ENCODE measurements around the gene PHACTR4.

PHACTR4 gene

GRCh38 chr1:28328228-28328648 lies 41.3 kb upstream of the PHACTR4 start:
- Histone ChIP-seq H3K4me3 (ENCODE audit: low read depth, low read length) (peak overlapping the region; percentile 96), H3K27me3 (ENCODE audit: control insufficient read depth, insufficient read depth, low read length) (no peaks in the 10 kb centered on the region), H2AFZ (peak overlapping the region; percentile 93), H3K27ac (peak overlapping the region; percentile 88), H3K9ac (no peak overlapping the region), H3K9me3 (ENCODE audit: control insufficient read depth, low read length) (no peaks in the 10 kb centered on the region), H3K4me2 (ENCODE audit: low read length) (peak overlapping the region; percentile 74), H3K36me3 (ENCODE audit: control insufficient read depth, insufficient read depth, low read length) (no peaks in the 10 kb centered on the region), H3K4me1 (no peaks in the 10 kb centered on the region), H3K79me2 (no peaks in the 10 kb centered on the region)
- no peak for TF ChIP-seq CTCF (IDR thresholded peaks at IDR 0.05)

- Histone ChIP-seq H3K36me3 (ENCODE audit: control insufficient read depth, insufficient read depth, low read length) (no peaks in the 10 kb centered on the region), H3K27me3 (ENCODE audit: control insufficient read depth, insufficient read depth, low read length) (no peaks in the 10 kb centered on the region), H3K4me1 (no peaks in the 10 kb centered on the region), H3K9ac (peak overlapping the region; percentile 67), H3K4me3 (ENCODE audit: low read depth, low read length) (peak overlapping the region; percentile 96), H3K27ac (peak overlapping the region; percentile 88), H3K4me2 (ENCODE audit: low read length) (peak overlapping the region; percentile 74), H3K79me2 (no peaks in the 10 kb centered on the region), H2AFZ (peak overlapping the region; percentile 93), H3K9me3 (ENCODE audit: control insufficient read depth, low read length) (no peaks in the 10 kb centered on the region)
- no peak for TF ChIP-seq CTCF (IDR thresholded peaks at IDR 0.05)
These were observed 40.0 kb upstream of the PHACTR4 start for GRCh38 chr1:28329395-28330153.

- H3K9ac ChIP-seq = no peak overlapping the region
- H3K4me3 ChIP-seq (ENCODE audit: low read depth, low read length) = no peak overlapping the region
- H3K27ac ChIP-seq = no peak overlapping the region
- no peak overlapping the region for H3K4me2 ChIP-seq (ENCODE audit: low read length)
- no peaks in the 10 kb centered on the region for H3K79me2 ChIP-seq
- TF ChIP-seq CTCF (IDR thresholded peaks at IDR 0.05) = no peak
- H3K36me3 ChIP-seq (ENCODE audit: control insufficient read depth, insufficient read depth, low read length) = no peaks in the 10 kb centered on the region
- H3K27me3 ChIP-seq (ENCODE audit: control insufficient read depth, insufficient read depth, low read length) = no peaks in the 10 kb centered on the region
- H3K4me1 ChIP-seq = no peaks in the 10 kb centered on the region
- H3K9me3 ChIP-seq (ENCODE audit: control insufficient read depth, low read length) = no peaks in the 10 kb centered on the region
- H2AFZ ChIP-seq = no peak overlapping the region
These were observed 30.6 kb upstream of the PHACTR4 start for GRCh38 chr1:28338897-28339296.

GRCh38 chr1:28339551-28339950 lies 30.0 kb upstream of the PHACTR4 start:
- Histone ChIP-seq H2AFZ (no peak overlapping the region), H3K27ac (no peak overlapping the region), H3K27me3 (ENCODE audit: control insufficient read depth, insufficient read depth, low read length) (no peaks in the 10 kb centered on the region), H3K9me3 (ENCODE audit: control insufficient read depth, low read length) (no peaks in the 10 kb centered on the region), H3K36me3 (ENCODE audit: control insufficient read depth, insufficient read depth, low read length) (no peaks in the 10 kb centered on the region), H3K4me1 (no peaks in the 10 kb centered on the region), H3K4me3 (ENCODE audit: low read depth, low read length) (no peak overlapping the region), H3K4me2 (ENCODE audit: low read length) (no peak overlapping the region), H3K9ac (no peak overlapping the region), H3K79me2 (no peaks in the 10 kb centered on the region)
- no peak for TF ChIP-seq CTCF (IDR thresholded peaks at IDR 0.05)

Measured in parathyroid adenoma (tissue), 2 donors.